NCI-H82 treated with DMSO at 0.1 percent for 48 hours (cell line): ENCODE data around the gene CD276.
"Not testable (repeated sequence)": the region's sequence is repeated elsewhere in the genome, so short reads cannot be mapped to it uniquely, and the experiment has no call there.

Experiments
- DNase-seq: peaks from one replicate; lab custom pipeline; 2025; ENCODE audit not compliant: unreplicated experiment; lab: John Stamatoyannopoulos, UW

The CD276 gene

DNA sequence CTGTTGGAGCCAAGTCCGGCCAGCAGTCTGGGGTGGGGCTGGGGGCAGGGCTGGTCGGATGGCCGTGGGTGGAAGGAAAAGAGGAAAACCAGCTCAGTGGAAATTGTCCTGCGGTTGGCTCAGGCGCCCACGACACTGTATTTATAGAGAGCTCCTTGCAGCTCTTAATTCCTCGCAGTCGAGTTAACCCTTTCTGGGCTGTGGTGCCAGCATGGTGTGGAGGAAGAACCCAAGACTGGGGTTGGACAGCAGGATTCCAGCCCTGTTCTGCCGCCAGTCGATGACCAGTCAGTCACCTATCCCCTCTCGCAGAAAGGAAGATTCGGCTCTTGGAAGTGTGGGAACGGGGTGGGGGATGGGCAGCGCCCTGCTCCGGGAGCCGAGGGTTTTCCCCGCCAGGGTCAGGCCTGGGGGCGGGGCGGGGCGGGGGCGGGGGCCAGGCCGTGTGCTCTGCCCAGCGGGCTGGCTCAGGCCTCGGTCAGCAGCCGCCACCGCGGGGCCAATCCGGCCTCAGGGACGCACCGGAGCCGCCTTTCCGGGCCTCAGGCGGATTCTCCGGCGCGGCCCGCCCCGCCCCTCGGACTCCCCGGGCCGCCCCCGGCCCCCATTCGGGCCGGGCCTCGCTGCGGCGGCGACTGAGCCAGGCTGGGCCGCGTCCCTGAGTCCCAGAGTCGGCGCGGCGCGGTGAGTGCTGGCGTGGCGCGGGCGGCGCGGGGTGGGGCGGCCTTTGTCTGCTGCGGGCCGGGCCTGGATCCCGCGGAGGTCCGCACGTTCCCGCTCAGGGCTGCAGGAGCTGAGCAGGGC, at the start of gene CD276:
Gene CD276 (plus strand): TSS at position 607 of the 804 bp plus-strand sequence. CDS start 15,257 bp downstream, outside the sequence.
- no peak for DNase-seq

DNA sequence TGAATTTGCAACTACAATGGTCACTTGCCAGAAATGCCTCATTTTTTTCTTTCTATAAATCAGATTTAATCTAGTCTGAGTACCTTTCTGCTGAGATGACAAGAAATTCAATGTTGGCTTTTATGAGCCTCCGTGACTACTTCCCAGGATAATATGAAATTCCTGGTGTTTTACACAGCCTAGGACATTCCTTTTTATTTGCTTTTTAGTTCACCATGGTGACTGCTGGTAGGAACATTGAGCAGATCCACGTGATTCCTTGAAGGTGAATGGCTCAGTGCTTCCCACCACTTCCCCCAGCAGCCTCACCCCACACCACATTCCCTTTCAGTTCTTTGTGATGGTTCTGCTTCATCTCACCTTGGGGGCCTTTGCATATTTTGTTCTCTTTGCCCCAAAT, 46.7 kb upstream of the CD276 start:
- DNase-seq, result no peak

DNA sequence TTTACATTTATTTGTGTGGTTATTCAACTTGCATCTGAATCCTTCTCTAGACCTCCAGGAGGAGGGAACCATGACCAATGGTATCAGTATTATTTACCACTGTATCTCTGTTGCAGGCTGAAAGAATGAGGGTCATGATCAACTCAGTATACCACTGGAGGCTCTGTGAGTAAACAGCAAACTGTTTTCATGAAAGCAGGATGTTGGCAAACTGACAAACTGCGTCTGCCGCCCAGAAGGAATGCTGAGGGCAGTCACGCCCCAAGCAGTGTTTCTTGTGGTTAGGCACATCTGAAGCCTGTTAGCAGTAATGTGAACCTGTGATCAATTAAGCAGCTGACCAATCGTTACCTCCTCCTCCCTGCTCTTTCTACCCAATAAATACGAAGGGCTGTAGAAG, 44.7 kb upstream of the CD276 start:
- not testable (repeated sequence) for DNase-seq

DNA sequence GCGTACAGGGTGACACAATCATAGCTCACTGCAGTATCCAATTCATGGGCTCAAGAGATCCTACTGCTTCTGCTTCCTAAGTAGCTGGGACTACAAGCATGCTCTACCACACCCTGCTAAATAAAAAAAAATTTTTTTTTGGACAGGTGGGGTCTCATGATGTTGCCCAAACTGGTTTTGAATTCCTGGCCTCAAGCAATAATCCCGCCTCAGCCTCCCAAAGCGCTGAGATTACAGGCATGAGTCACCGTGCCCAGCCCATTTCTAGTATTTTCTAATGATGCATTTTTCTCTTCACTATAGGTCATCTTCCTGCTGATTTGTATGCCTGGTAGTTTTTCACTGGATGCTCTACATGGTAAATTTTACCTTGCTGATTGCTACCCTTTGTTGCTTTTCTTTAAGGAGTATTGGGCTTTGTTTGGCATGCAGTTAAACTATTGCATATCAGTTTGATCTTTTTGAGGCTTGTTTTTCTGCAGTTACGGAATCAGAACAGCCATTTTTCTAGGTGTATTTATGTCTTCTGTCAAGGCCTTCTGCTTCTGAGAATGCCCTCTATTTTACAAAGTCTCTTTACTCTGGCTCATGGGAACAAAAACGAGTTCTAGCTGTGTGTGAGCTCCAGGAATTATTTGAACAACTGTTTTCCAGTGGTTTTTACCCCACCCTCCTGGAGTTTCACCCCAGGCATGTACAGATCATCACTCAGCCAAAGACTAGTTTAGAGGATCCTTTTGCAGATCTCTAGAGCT, 36.7 kb upstream of the CD276 start:
- no peak for DNase-seq

DNA sequence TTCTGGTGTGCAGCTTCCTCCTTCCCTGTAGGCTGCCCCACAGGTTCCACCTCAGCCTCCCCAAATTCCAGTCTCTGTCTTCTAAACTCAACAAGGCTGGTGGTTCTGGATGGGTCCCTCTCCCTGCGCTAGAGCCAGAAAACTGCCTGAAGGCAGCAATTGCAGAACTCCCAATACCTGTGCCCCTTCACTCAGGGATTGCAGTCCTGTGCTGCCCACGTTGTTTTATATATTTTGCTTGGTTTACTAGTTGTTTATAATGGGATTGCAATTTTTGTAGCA, 36.2 kb upstream of the CD276 start:
- no peak for DNase-seq

DNA sequence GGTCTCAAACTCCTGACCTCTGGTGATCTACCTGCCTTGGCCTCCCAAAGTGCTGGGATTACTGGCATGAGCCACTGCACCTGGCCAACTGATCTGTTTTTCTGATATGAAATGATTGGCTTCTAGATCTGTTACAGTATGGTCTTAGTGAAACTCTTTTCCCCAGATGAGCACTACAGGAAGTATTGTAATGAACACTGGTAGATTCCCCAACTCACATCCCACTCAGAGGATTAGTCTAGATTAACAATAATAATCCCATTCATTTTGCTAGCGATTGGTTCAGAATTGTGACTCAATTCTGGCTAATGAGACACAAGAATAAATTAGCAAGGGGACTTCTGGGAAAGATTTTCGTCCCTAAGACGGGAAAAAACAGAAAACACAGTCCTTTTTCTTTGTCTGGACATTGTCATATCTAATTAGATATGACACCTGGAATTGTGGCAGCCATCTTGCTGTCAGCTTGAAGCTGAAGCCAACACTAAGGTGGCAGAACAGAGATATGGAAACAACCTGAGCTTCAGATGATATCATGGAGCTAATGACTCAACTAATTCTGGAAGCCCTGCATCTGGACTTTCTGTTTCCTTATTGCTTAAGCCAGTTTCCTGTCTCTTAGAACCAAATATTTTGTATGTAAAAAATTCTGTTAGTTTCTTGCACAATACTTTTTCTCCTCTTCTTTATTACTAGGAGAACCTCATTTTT, 33.6 kb upstream of the CD276 start:
- no peak for DNase-seq

DNA sequence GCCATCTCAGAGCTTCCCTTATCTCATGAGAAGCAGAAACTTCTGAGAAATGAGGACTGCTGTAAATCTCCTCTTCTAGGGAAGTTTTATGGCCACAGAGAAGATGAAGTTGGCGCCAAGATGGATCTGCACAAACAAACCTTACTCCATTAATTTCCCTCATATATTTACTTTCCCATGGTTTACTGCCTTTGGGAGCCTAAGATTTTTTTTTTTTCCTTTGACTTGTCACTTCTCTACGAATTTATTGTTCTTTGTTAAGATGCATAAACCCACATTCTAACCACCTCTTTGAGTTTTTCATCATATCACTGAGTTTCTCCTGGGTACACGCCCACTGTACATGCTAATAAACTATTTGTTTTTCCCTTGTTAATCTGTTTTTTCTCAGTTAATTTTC, 29.5 kb upstream of the CD276 start:
- no peak for DNase-seq

DNA sequence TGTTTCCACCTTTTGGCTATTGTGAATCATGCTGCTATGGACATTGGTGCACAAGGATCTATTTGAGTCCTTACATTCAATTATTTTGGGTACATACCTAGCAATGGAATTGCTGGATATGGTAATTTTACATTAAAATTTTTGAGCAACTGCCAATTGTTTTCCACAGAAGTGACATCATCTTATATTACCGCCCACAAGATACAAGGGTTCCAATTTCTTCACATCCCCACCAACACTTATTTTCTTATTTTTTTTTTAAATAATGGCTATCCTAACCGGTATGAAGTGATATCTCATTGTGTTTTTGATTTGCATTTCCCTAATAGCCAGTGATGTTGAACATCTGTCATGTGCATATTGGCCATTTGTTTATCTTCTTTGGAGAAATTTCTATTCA, 28.5 kb upstream of the CD276 start:
- no peak for DNase-seq

DNA sequence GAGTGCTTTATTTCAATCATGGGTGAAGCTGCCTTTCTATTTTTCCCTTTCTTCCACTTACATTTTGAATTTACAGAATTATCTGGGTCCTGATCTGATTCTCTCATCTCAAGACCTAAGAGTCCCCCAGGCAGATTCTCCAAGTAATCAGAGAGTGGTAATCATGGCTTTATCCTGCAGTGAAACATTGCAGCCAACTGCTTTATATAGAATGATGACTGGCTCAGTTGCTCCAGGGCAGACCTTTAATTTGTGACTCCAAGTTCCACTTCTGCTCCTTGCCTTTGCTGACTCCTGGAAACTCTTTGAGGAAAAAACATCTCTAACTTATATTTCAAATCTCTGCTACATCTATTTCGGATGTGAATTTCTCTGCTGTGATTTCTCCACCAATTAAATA, 25.5 kb upstream of the CD276 start:
- DNase-seq, result no peak

DNA sequence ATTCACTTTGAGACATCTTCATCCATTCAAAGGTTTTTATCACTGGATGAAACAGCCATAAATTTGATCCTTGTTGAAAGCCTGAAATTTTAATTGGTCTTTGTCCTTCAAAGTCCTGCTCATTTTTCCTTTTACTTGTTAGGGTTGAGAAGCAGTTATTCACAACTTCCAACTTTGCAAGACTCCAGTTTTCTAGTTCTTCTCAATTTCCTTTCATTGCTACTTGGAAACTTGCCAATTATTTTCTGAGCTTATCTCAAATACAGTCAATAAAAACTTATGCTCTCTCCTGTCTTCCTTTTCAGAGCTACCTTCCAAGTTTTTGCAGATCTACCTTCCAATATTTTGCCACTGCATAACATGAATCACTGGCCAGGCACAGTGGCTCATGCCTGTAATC, 23.7 kb upstream of the CD276 start:
- no peak for DNase-seq

DNA sequence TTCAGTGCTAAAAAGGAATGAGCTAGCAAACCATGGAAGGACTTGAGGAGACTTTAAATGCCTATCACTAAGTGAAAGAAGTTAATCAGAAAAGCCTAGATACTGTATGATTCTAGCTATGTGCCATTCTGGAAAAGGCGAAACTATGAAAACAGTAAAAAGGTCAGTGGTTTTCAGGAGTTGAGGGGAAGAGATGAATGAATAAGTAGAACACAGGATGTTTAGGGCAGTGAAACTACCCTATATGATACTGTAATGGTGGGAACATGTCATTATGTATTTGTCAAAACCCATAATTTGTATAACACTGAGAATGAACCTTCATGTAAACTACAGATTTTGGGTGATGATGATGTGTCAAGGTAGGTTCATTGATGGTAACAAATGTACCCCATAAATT, 9.6 kb upstream of the CD276 start:
- DNase-seq, result no peak

DNA sequence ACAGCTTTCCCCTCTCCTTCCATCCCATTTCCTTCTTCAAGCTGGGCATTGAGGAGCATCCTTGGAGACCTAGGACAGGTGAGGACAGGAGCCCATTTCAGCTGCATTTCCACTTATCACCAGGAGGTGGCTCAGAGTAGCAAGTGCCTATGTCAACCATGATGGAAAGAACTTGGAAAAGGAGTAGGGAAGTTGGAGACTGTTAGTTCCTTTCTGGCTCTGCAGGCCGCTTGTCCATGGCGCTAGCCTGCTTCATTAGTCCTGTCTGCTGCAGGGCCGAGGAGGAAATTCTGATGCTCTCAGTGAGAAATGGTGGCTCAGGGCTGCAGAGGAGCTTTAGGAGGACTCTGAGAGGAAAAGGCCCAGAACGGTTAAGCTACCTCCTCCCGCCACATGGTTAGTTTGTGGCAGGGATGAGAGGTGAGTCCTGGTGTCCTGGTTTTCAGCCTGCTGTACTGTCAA, 7.0 kb upstream of the CD276 start:
- peak; percentile 4 for DNase-seq

DNA sequence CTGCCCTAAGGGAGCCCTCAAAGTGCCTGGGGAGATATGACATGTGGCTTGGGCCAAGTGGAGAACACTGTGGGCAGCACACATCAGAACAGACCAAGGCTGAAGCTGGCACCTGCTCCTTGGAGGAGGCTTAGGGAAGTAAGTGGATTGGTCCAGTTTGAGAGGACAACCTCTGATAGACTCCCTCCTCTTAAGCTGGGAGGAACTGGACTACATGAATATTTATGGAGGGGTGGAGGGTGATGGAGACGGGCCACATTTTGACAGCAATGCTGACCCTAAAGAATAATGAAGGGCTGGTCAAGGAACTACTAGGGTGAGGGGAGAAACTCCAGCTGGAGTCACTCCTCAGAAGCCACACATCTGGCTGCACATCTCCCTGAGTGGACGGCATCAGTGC, 6.5 kb upstream of the CD276 start:
- DNase-seq, result no peak

DNA sequence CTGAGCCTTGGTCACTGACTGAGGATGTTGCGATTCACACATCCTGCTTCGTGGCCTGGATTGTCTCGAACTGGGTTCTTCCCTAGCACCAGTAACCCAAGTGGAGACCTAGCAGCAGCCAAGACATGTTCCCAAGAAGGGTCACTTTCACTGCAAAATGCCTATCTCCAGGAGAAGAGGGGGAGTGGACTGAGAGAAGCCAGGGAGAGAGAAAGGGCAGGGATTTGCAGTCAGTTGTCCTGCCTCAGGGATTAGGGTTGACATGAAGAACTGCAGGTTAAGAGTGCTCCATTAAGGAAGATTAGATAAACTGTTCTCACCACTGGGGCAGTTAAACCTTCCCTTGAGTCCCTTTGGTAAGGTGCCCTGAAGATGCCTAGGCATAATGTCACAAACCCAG, 5.7 kb upstream of the CD276 start:
- DNase-seq, result peak; percentile 4

DNA sequence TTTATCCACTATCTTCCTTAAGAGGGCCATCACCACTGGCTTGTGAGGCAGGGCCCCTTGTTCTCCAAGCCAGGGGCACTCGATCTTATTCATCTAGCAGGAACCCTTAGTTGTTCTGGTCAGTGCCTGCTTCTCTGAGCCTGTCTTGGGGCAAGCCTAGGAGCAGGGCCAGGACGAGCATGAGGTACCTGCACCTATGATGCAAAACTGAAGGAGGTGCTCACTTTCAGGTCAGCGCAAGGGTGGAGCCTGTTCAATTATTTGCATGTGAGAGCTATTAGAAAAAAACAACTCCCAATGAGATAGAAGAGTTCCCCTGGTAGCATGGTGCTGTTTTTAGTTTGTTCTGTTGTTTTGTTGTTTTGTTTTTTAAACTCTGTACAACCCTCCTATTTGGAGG, 5.0 kb upstream of the CD276 start:
- no peak for DNase-seq

DNA sequence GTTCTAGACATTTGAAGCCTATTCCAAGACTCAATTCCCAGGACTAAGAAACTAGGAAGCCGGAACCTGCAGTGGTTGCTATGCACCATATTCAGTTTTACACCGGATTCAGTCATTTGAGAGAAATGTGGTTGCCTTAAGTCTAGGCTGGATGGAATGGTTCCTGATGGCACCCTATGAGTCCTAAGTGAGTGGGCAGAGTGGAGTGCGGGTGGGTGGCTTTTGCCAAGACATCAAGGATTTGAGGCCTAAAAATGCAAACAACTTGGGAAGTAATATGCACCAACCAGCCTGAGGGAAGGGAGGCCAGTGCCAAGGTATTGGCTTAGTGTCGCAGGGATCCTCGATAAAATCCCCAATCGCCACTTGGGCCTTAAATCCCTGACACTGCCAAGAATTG, 4.2 kb upstream of the CD276 start:
- no peak for DNase-seq

DNA sequence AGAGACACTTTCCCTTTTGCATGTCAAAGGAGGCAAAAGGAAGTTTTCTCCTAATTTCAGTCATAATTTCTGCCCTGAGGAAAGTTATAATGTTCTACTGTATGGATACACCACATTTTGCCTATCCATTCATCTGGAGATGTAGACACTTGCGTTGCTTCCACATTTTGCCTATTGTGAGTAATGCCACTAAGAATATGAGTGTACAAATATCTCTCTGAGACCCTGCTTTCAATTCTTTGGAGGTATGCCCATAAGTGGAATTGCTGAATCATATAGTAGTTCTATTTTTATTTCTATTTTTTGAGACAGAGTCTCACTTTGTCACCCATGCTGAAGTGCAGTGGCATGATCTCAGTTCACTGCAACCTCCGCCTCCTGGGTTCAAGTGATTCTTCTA, 3.6 kb upstream of the CD276 start:
- DNase-seq, result no peak

DNA sequence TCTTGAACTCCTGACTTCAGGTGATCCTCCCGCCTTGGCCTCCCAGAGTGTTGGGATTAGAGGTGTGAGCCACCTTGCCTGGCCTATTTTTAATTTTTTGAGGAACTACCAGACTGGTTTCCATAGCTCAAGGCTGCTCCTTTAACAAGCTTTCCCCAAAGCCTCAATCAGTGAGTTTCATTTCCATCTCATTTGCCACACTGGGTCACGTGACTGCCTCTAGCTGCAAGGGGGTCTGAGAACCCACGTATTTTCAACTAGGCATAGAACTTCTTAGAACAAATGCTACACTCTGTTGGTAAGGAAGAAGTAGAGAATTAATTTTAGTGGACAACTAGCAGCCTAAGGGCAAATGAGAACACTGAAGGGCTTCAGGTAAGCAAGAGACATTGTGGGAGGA, 3.1 kb upstream of the CD276 start:
- DNase-seq, result no peak

DNA sequence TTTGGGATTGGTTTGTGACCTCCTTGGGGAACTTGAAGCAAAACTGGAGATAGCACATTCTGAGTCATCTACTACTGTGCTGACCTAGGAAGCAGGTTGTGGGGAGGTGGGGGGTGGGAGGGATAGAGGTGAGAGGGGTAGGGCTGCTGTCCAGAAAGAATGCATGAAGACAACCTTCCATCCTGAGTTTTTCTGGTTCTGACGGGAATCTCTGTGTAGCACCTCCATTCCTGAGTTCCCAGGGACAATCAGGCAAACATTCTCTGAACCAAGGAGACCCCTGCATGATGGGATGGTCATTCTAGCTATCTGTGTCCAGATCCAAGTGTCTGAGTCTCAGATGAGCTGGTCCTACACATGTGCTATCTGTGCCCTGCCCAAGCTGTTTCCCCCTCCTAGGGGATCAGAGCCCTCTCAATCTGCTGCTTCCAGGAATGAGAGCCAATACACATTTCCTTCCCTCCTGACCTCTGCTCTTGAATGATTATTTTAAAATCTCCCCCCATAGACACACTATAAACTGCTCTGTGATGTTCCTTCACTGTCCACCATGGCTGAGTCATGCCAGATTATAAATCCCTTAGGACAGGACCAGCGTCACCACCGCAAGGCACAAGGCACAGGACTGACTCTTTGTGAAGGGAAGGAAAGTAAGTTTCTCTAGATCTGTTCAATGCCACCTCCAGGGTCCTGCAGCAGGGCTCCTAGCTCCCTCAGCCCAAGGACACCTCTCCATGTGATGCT, 2.2 kb upstream of the CD276 start:
- DNase-seq, result no peak

DNA sequence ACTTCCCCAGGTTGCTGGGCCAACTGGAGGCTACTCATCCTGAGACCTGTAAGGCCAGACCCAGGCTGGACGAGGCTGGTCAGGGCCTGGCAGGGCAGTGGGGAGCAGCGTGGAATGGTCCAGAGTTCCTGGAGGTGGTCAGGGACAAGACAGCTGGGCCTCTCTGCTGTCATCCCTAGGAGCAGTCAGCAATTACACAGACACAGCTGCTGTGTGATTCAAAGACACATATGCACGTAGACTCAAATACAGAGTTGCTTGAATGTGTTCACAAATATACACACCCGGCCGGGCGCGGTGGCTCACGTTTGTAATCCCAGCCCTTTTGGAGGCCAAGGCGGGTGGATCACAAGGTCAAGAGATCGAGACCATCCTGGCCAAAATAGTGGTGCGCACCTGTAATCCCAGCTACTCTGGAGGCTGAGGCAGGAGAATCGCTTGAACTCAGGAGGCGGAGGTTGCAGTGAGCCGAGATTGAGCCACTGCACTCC, 1.5 kb upstream of the CD276 start:
- no peak for DNase-seq

DNA sequence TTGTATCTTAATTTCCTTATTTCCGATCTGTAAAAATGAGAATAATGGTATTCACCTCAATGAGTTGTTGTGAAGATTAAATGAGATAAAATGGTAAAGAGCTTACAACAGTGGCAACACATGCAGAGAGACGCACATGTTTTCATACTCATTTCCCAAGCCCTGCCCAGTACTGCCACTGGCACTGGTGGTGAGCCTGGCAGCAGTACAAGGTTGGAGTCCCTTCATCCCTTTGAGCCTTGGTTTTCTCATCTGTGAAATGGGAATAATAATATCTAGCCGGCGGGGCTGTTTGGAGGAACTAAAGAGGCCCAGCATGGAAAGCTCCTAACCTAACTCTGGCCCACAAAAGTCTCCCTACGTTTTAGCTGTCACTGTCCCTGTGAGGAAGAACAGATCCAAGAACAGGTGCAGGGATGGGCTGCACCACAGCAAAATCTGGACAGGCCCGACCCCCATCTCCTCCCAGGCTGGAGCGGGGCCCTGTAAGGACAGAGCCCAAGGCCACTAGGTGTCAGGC, 866 bp upstream of the CD276 start:
- DNase-seq, result no peak
